Measurements from ENCODE around the gene GPR17.

The GPR17 gene

DNA sequence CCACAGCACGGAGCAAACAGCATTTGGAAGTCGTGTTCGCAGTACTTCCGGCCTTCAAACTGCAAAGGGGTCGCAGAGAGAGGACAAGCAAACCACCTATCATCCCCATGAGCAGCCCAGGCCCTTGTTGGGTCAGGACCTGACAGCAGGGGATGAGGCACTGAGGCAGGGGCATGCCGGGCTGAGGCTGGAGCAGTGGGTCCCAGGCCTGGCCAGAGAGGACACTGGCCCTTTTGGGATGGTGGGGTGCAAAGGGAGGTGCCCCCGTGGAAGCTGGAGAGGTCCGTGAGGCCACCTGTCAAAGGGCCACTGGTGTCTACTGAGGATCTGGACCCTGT is 8.9 kb downstream of the GPR17 start:
- no peak for DNase-seq (ENCODE audit: low read depth in 2 of 2)

DNA sequence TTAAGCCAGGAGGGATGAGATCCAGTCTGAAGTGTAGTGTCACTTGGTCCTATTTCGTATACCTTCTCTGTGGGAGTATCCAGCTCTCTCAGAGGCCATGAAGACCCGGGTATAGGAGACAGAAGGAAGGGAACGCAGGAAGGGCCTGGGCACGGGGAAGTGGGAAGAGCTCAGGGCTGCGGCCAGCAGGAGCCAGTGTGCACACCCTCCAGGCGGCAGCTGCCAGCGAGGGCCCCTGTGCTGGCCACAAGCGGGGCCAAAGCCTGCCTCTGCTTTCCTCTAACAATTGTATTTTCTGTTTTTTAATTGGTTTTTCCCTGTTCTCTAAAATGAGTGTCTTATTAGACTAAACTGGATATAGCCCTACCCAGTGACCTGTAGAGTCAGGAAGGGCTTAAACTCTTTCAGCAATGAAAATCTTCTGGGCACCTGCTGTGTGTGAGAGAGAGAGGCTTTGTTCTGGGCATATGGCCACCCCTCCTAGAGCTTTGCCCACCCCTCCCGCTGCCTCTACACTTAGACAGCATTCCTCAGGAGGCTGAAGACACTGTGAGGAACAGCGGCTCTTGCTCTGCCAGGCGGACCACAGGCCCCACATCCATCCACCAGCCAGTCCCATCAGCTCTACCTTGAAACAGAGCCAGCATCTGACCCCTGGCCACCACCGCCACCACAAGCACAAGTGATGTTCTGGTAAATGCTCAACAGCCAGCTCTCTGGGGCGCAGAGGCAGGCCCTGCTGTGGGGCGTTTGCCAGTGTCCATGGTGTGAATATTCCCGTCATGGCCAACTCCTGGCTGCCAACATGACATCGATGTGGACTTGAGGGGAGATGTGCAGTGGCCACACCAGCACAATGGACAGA is 9.5 kb downstream of the GPR17 start:
- DNase-seq (ENCODE audit: low read depth in 2 of 2): no peak

DNA sequence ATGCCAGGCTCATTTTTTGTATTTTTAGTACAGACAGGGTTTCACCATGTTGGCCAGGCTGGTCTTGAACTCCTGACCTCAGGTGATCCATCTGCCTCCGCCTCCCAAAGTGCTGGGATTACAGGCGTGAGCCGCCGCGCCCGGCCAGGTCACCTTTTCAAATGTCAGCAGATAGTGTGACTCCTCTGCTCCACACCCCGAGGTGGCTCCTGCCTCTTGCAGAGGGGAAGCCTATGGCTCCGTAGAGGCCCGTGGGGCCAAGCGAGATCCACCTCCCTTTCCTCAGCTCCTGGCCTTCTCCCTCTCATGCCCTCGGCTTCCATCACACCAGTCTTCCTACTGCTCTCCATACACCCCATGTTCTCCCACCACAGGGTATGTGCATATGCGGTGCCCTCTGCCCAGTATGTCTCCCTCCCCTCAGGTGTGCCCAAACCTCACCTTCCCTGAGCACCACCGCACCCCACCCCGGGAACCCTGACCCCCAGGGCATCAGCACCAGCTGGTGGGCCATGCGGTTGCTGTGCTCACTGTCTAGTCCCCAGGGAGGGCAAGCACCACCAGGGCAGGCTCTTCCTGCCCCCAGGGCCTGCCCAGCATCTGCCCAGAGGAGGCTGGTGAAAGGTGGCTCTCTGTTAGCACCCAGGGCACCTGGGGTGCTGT is 10.7 kb downstream of the GPR17 start:
- DNase-seq (ENCODE audit: low read depth in 2 of 2): no peak

DNA sequence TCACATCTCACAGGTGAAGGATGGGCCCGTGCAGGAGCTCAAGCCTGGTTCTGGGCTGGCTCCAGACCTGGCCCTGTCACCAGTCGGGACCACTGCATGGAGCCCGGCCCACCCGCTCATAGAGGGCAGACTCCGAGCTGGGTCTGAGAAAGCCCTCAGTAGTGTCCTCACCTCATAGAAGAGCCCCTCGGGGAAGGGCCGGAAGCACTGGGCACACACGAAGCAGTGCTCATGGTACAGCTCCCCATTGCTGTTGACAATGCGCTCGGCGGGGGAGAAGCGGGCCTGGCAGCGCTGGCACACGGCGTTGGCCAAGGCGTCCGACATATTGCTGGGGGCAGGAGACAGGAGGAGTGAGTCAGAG is 11.3 kb downstream of the GPR17 start:
- no peak for DNase-seq (ENCODE audit: low read depth in 2 of 2)

DNA sequence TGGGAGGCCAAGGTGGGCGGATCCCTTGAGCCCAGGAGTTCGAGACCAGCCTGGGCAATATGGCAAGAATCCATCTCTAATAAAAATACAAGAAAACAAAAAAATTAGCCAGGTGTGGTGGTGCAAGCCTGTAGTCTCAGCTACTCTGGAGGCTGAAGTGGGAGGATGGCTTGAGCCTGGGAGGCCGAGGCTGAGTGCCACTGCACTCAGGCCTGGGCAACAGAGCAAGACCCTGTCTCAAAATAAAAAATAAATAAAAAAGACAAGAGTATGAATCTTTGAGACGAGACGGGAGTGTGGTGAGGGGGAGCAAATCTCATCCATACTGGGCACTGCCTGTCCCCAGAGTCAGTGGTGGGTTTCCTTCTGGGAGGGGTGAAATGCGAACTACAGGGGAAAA is 12.2 kb downstream of the GPR17 start:
- DNase-seq (ENCODE audit: low read depth in 2 of 2): no peak

DNA sequence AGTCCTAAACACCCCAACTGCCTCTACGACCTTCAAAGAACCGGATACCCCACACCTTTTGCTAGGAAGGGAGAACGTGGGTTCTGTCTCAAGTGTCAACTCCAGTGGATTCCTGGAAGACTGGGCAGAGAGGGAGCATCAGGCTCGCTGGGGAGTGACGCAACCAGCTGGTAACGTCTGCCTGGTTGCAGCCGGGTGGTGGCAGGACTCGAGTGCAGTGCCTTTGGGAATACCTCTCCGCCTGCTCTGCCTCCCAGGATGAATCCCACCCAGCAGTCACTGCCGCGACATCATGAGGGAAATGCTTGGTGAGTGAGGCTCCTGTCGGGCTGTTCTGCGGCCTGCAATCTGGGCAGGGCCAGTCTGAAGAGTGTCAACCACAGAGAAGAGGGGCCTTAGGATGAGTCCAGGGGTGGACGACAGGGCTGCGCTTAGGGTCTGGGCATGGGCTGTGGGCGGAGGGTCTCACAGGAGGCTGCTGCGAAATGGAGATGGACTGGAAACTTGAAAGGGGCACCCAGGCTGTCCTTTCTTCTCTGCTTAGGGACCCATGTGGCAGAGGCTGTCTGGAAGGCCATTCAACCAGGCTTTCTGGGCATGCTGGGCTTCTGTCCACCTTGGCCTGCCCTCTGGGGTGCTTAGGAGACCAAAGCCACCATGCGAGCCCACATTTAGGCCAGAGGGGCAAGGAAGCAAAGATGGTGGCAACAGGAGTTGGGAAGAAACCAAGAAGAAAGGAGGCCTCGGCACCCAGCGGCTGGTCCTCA is 12.9 kb downstream of the GPR17 start:
- no peak for DNase-seq (ENCODE audit: low read depth in 2 of 2)

DNA sequence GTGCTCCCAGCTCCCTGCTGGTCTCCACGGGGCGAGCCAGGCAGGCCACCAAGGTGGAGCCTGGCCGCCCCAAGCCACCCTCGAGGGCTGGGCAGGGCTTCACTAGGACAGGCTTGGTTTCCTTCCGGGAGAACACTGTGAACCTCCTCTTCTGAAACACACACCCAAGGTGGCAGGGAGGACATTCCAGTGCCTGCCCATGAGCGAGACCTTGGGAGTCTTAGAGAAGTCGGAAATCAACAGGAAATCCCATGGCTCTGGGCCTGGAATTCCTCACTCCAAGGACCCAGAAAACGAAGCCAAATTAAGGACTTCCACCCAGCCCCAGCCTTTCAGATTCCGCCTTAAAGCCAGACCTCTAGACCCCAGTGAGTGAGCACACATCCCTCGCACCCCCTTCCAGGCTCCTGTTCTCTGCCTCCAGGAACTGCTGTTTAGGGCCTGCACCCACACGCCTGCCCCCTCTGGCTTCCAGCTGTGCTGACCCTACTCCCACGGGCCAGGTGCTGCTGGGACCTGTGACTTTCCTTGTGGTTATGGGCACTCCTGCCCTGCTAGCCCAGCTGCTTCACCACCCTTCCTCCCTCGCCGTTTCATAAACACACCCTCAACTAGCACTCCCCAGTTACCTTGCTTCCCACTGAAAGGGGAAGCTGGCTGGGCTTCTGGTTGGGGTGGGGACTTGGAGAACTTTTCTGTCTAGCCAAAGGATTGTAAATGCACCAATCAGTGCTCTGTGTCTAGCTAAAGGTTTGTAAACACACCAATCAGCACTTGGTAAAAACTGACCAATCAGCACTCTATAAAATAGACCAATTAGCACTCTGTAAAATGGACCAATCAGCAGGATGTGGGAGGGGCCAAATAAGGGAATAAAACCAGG is 13.7 kb downstream of the GPR17 start:
- DNase-seq (ENCODE audit: low read depth in 2 of 2): no peak

DNA sequence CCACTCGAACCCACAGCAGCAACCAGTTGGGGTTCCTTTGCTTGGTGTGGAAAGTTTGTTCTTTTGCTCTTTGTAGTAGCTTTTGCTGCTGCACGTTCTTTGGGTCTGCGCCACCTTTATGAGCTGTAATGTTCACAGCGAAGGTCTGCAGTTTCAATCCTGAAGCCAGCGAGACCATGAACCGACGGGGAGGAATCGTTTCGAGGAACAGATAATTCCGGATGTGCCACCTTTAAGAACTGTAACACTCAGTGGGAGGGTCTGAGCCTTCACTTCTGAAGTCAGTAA is 14.3 kb downstream of the GPR17 start:
- no peak for DNase-seq (ENCODE audit: low read depth in 2 of 2)

DNA sequence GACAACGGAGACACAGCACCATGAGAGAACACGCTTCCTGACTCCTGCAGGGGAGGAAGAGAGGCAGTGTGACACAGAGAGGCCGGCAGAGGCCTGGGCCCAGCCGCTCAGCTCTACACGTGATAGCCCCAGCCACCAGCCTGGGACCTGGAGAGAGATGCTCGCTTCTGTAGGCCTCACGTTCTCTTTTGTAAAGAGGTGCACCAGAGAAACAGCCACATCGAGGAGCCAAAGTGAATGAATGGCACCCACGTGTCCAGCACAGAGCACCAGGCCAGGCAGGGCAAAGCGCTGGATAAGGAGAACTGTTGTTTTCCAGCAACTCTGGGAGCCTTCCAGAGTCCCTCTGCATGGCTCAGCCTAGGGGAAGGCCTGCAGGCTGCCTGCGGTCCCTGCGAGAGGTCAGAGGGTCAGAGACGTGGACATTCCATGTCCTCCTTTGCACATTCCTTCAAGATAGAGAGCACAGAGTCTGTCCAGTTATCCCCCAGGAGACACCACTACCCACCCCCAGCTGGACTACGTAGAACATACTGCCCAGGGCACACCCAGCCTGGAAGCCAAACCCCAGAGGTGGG is 15.2 kb downstream of the GPR17 start:
- DNase-seq (ENCODE audit: low read depth in 2 of 2): no peak

DNA sequence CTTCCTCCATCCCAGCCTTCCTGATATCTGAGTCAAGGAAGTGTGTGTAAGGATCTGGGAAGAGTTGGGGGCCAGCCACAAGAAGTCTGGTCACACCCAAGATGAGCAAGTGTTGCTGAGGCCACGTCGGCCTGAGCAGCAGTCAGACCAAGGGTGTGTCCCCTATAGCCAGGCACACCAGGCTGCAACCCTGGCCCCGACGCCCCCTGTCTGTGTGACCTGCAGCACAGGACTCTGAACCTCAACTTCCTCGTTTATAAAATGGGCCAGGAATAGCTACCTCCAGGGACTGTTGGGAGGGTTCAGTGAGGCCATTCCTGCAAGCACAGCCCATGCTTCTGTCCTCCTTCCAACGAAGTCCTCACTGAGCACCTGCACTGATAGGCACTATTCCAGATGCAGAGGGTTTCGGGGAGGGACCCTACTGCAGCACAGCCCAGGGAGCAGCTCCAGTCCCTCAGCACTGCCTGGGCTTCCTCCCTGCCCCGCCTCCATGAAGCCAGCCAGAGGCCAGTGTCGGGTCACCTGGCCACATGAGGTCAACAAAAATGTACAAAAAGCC is 16.1 kb downstream of the GPR17 start:
- no peak for DNase-seq (ENCODE audit: low read depth in 2 of 2)

DNA sequence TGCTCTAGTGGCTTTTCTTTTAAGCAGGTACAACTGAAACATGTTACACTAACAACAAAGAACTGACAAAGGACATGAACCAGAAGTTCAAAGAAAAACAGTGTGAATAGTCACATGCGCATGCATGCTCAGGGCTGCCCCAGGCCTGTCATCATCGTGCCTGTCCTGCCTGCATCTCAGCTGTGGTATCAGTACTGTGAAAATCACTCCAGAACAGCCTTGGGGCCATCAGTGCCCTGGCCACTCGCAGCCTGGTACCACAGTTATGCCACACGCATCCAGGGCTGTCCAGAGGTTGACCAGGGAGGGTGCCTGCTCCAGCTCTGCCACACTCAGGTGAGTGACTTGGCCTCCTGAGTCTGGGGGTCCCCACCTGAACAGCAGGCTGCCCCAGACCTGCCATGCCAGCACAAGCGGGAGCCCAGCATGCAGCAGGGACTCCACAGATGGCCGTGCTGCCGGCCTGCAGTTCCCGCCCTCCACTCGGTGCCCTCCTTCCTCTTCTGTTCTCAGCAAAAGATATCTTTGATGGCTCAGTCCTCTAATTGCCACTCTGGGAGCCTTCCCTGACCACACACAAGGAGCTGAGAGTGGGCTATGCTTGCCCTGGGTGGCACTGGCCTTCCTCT is 17.1 kb downstream of the GPR17 start:
- DNase-seq (ENCODE audit: low read depth in 2 of 2): no peak

DNA sequence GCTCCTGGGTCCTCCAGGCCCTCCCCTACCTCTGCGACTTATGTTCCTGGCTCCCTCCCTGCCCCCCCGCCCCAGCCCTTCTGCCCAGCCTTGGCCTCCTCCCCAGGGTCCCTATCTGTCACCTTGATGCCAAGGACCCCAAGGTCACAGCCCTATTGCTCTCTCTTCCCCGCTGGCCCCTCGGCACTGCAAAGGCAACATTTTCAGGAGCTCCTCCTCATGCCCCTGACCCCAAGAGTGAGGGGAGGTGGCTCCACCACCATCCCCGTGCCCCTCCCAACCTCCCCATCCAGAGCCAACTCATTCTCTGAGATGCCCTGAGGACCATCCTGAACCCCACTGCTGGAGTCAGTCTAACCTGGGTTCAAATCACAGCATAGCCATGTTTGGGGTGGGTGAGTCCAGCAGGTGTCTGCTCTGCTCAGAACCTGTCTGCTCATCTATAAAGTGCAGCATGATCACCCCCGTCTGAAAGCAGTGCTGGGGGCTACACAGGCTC is 17.7 kb downstream of the GPR17 start:
- no peak for DNase-seq (ENCODE audit: low read depth in 2 of 2)

DNA sequence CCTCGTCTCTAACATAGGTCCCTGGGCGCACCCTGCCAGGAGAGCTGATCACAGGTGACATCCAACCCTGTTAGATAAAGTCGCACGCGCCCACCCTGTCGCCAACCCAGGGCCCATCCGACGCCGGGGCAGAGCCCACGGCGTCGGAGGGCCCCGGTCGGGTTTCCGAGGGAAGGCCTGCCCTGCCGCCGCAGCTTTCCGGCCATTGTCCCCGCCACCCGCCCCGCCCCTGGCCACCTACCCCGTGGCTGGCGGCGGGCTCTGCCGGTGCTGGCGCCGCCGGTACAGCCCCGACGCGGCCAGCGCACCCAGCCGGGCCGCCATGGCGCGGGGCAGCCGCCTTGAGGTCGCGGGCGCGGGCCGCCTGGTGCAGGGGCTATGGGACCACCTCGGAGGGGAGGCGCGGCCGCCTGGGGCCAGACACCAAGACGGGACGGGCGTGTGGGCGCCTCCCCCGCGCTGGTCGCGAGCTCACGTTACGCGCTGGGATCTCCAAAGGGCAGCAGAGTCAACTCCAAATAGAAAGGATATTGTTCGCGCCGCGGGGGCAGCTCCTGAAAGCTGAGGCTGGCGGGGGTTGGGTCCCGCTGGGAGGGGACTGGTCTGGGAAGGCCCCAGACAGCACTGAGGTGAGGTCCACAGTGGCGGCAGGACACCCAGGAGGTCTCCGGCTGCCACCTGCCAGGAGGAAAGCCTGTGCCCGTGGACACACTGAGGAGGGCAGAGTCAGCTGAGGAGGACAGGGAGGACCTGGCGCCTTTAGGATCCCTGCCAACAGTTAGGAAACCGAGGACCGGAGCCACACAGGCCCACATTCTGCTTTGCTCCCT is 18.3 kb downstream of the GPR17 start:
- DNase-seq (ENCODE audit: low read depth in 2 of 2): no peak

DNA sequence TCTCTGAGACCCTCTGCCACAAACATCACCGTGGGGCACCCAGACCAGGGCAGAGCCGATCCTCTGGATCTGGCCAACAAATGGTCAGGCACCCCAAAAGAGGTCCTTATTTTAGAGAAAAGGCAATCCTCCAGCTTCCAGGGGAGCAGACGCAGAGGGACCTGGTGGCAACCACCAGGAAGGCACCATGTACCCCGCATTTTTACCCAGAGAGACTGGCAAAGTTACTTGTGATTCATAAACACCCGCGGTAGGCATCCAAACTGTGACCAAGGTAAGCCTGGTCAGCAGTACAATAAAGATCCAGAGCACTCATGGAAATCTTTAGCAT is 18.9 kb downstream of the GPR17 start:
- no peak for DNase-seq (ENCODE audit: low read depth in 2 of 2)

DNA sequence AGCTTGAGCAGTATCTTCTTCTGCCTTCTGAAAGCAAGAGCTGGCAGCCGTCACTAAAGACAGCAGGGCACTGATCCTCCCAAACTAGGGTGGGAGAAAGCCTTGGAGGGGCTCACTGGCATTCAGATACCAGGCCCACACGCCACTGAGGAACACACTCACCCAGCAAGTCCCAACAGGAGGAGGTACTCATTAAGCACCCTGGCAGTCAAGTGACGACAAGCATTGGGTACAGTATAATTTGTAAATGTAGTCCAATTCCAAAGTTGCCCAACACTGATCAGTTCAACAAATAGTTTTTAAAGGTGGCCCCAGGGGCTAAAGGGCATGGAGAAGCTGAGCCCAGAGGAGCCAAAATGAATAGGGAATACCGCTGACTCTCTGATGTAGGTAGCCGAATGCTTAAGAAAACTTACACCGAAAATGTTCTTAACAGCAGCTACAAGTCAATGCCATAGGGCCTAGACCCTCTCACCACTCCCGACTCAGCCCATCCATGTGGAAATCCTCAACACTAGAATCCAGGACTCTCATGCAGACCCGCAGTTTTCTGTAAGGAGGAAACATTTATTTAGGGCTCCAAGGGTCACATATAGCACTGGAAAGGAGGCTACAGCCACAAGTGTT is 19.4 kb downstream of the GPR17 start:
- no peak for DNase-seq (ENCODE audit: low read depth in 2 of 2)

DNA sequence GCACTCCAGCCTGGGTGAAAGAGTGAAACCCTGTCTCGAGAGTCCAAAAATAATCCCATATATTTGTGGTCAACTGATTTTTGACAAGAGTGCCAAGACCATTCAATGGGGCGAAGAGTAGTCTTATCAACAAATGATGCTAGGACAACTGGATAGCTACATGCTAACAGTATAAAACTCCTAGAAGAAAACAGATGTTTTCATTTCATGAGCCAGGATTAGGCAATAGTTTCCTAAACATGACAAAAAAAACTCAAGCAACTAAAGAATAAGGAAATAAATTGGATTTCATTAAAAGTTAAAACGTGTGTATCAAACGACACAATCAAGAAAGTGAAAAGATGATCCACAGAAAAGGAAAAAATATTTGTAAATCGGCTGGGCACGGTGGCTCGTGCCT is 23.1 kb downstream of the GPR17 start:
- no peak for DNase-seq (ENCODE audit: low read depth in 2 of 2)

DNA sequence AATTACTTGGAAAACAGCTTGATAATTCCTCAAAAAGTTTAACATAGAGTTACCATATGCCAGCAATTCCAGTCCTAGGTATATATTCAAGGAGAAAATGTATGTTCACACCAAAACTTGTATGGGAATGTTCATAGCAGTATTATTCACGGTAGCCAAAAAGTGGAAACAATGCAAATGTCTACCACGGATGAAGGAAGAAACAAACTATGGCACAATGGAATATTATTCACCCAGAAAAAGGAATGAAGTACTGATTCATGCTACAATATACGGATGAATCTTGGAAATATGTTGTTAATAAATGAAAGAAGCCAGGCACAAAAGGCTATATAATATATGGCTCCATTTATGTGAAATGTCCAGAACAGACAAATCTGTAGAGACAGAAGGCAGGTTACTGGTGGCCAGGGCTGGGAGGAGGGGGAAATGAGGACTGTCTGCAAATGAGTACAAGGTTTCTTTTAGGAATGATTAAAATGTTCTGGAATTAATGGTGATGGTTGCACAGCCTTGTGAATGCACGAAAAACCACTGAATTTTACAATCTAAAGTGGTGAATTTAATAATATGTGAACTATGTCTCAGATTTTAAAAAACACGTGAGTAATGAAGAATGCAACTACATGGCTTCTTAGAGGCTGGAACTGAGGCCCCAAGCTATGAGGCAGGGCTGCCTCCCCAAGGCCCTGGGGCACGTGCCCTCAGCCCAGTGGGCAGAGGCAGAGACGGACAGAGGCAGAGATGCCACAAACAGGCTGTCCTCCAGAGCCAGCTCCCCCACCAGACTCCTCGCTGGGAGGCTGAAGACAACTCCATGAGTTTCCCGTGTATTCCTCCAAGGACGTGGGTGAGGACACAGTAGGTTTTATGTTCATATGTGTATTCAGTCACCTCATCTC is 24.4 kb downstream of the GPR17 start:
- no peak for DNase-seq (ENCODE audit: low read depth in 2 of 2)

DNA sequence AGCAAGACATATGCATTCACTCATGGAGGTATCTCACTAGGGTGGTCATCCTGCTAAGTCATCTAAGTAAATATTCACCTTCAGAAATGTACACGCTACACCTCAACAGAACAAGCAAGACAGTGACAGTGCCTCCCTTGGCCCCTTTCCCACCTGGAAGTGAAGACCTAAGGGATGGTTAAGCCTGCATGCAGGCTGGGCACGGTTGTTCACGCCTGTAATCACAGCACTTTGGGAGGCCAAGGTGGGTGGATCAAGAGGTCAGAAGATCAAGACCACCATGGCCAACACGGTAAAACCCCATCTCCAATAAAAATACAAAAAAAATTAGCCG is 25.0 kb downstream of the GPR17 start:
- DNase-seq (ENCODE audit: low read depth in 2 of 2): no peak
